GOT3 (cell line): ENCODE data around the gene TERB1.

Experiments
- DNase-seq: peaks from one replicate; lab custom pipeline; 2025; ENCODE audit warnings: mixed read lengths; lab: John Stamatoyannopoulos, UW

Gene TERB1

DNA sequence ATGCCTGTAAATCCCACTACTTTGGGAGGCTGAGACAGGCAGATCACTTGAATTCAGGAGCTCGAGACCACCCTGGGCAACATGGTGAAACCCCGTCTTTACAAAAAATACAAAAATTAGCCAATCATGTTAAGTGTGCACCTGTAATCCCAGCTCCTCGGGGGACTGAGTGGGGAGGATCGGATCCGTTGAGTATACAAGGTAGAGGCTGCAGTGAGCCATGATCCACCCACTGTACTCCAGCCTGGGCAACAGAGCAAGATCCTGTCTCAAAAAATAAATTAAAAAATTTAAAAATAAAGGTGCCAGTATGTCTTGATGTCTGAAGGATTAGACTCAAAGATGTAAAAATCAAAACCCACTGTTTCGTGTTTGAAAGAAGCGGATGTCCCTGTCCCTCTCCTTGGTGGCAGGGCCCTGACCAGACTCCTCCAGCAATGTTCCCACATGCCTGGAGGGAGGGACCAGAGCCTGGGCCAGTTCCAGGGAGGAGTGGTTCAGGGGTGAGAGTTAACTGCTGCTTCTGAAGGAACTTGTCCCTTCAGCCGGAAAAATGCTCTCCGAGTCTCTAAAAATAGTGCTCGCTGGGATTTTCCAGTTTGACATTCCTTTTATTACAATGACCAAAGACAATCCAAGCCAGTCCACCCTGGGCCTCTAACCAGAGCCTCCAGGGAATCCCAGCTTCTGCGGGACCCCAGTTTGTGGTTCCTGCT, 95.4 kb downstream of the TERB1 start:
- no peak for DNase-seq
